ENCODE measurements around the gene STK25. TPM values are rescaled to one million over a fixed set of nuclear protein-coding genes. Genes with fewer than 3 reads are reported as not detected.
"Not testable (repeated sequence)": the region's sequence is repeated elsewhere in the genome, so short reads cannot be mapped to it uniquely, and the experiment has no call there.

The STK25 gene
- total RNA-seq, 1 experiment from 2014 or later = 291 TPM

DNA sequence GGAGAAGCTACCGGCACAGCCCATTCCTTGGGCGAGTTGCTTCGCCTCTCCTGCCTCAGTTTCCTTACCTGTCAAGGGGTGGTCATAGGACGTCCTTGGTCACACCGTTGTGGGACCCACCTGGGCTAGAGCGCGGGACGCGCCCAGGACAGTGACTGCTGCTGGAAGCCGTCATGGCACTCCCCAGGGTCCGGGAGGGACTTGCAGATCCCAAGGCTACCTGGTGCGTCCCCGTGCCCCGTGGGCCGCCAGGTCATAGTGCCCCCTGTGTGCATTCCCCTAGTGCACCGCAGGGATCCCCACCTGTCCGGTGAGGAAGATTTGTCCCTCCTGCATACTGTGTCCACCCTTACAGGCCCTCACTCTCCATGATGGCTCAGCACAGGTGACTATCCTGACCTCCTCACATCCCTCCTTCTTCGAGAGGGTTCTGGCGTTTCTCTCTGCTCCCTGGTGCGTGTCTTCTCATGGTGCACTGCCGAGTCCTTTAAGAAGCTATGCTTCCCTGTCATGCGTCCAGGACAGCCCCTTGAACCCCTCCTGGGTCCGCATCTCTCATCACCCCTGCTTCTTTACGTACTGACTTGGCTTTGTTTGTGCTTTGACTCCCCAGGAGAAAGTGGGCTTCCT, 886 bp upstream of the STK25 start:
- DNase-seq (ENCODE audit: low spot score) = no peak

DNA sequence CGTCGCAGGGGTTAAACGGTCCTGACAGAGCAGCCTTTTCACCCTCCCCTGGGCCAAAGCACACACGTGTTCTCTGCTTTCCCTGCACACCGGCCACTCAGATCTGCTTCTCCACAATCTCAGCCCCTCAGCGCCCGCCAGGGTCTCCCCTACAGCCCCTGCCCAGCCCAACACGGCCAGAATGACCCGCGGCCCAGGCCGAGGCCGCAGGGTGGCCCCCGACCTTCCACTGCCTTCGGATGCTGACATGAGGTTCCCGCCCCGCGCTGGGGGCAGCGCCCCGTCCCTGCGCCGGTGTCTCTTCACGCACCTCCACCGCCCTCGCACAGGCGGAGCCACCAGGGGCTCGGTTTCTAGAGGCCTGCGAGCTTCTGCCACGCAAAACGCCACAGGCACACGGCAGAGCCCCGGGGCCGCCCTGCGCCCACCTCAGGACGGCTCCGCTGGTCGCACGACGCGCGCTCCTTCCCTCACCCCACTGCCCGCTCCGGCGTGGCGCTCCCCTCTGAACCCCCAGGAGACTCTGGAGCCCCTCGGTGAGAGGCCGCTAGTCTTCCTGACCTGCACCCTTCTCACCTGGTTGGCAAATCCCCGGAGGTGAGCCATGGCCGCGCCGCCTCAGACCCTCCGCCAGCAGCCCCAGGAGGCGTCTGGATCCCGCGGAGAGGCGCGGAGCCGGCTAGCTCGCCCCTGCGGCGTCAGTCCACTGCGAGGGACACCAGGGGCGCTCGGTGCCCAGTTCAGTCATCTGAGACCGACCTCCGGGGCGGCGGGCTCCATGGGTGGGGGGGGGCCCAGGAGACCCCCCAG, 749 bp downstream of the STK25 start:
- peak; percentile 53 for DNase-seq (ENCODE audit: low spot score)

DNA sequence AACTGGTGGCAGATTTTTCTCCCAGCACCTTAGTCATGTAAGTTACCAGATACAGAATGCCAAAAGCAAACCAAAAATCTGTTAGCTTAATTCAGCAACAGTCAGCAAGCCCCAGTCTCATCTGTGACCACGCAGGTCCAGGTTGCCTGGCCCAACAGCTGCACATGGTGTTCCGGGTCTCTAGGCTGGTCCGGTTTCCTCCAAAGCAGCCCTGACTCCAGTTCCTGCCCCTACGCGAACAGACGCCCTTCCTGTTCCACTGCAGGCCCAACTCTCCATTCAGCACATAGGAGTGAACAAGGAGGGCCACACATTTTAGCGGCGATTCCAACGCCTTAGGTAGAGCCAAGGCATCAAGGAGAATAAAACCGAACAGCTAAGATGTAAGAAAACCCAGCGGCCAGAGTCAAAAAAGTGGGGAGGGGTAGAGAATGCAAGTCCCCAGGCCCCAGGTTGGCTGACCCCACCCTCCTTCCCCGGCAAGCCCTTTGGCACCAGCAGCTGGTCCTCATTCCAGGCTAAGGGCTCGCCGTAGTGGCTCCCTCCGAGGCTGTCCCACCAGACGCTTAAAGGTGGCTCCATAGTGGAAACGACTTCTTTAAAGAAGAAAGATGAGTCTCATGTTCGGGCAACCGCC, 1.5 kb downstream of the STK25 start:
- DNase-seq (ENCODE audit: low spot score) = no peak

DNA sequence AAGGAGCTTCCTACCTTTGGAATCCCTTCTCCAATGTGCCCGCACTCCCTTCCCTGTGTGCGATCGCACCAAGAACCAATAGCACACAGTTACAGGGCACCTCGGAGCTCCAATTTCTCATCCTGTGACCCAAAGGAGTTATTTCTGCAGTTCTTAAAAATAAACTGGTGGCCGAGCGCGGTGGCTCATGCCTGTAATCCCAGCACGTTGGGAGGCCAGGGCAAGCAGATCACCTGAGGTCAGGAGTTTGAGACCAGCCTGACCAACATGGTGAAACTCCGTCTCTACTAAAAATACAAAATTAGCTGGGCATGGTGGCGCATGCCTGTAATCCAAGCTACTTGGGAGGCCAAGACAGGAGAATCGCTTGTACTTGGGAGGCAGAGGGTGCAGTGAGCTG, 2.1 kb downstream of the STK25 start:
- not testable (repeated sequence) for DNase-seq (ENCODE audit: low spot score)

DNA sequence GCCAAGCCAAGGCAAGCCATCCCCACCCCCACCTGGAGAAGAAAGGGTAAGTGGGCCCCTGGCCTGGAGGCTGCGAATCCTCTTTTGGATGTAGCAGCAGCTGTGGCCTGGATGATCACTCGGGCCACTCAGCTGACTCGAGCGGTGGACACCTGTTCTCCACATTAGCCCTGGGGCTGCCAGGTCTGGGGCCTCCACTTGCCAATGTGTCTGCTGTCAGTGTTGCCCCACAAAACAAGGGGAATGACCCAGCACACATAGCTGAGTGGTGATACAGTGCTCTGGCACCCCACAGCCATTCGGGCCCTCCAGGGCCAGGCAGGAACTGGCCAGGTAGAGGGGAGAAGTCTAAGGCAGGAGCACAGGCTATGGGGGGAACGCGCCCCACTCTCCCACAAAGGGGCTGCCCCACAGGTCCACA, 2.6 kb downstream of the STK25 start:
- DNase-seq (ENCODE audit: low spot score) = no peak

DNA sequence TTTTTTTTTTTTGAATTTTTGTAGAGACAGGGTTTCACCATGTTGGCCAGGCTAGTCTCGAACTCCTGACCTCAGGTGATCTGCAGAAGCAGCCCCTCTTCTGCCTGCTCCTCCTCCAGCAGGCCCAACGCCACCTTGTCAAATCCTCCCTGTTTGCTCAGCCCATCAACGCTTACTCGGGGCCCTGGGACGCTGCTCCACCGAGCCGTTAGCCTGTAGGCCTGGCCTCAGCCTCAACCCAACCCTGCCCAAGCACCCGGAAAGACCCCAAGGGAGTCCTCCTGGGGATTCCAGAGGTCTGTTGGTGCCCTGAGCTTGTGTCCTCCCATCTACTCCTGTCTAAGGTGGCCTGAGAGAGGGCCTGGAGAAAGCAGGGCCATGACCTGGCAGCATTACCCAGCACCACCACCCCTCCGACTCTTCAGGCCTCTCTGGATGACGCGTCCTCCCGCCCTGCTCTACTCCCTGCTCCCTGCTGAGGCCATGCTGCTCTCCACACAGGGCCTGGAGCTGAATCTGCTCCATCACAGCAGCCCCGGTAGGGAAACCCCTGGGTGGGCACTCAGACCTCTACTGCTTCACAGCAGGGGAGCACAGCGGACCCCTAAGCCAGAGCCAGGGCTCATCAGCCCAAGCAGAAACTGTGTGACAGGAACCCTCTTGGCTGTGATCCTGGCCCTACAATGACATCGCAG, 3.2 kb downstream of the STK25 start:
- no peak for DNase-seq (ENCODE audit: low spot score)

DNA sequence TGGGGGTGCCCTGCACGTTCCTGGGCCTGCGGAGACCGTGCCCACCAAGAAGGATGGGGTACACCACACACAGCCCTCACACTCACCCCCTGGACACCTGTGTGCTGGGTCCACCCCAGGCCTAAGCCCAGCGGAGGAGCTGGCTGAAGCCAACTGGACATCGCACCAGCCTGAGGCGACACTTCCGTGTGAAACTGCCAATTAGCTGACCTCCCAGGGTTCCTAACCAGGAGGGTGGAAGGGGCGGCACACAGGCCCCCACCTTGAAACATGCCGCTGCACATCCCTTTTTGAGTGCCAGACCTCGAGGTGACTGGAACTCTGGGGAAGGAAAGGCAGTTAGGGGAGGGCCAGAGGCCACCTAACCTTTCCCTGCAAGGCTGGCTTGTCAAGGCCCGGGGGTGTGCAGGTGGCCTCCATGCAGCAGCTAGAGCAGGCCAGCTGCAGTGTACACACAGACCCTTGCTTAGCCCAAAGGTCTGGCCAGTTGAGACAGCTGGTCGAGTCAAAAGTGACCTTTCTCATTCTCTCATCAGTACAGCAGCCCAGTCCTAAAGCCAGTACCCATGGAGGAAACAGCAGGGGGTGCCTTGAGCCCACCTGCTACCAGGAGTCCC, 4.5 kb downstream of the STK25 start:
- DNase-seq (ENCODE audit: low spot score) = no peak

DNA sequence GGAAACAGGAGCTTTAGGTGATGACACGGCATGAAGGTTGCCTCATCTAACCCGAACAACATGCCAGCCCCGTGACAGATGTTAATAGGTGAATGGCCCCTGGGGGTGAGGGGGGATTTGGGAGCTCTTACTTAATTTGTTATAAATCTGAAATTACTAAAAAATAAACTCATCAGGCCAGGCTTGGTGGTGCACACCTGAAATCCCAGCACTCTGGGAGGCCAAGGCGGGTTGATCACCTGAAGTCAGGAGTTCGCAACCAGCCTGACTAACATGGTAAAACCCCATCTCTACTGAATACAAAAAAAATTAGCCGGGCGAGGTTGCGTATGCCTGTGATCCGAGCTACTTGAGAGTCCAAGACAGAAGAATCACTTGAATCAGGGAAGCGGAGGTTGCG, 6.1 kb downstream of the STK25 start:
- DNase-seq (ENCODE audit: low spot score) = no peak

DNA sequence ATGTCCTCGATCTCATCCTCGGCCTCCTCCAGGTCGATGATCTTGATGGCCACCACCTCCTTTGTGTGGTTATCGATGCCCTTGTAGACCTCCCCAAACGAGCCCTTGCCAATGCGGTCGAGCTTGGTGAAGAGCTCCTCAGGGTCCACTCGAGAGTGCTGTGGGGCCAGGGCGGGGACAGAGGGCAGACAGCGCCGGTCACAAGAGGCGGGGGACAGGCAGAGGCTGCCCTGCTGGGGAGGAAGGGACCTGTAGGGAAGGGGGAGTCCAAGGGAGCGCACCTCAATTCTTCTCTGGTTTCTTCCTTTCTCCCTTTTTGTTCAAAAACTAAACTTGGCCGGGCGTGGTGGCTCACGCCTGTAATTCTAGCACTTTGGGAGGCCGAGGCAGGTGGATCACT, 6.8 kb downstream of the STK25 start:
- no peak for DNase-seq (ENCODE audit: low spot score)

DNA sequence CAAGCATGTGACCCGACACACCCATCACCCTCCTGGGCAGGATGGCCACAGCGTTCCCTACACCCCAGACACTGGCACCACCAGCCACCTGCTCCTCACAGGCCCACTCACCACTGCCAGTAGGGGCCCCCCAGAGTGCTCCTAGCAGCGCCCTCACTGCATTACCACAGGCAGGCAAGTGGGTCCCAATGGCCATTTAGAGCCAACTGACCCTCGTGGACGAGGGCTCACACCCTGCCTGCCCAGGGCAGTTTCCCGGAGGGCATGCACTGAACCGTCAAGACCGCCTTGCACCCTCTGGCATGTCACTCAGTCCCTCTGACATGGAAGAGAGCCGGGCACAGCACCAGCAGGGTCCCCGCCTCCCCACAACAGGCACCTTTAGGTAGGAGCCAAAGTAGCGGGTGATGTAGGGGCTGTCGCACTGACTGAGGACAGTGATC, 7.3 kb downstream of the STK25 start:
- DNase-seq (ENCODE audit: low spot score) = no peak

DNA sequence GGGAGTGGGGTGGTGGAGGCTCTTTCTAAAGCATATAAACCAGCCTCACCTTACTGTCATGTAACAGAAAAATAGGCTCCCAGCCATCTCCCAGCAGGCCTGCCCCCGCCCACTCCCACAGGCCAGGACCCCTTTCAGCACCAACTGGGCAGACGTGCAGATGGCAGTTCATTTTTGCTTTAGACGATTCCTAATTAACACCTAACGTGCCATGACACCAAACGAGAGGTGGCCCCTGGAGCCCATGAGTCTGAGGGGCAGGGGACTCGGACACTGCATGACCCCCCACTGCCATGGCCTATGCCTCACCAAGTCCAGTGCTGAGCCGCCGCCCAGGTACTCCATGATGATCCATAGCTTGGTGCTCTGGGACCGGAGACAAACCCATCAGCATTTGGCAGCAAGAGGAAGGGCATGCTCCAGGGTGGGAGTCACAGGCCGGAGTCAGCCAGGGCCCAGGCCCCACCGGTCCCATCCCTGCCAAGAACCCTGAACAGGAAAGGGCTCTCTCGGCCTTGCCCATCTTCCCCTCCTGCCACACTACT, 7.9 kb downstream of the STK25 start:
- DNase-seq (ENCODE audit: low spot score) = no peak

DNA sequence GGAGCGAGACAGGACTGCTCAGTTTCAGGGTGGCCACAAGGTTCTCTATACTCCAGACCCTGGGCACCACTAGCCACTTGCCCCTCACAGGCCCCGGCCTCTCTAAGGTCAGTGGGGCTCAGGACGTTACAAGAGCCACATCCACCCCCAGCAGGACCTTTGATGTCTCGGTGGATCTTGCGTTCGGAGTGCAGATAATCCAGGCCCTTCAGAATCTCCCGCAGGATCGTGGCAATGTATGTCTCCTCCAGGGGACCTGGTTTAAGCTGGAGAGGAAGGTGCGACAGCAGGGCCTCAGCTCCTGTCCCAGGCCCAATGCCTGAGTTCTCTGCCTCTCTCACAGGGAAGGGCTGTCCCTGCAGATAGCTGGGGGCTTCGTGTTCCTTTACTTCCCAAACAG, 8.4 kb downstream of the STK25 start:
- no peak for DNase-seq (ENCODE audit: low spot score)

DNA sequence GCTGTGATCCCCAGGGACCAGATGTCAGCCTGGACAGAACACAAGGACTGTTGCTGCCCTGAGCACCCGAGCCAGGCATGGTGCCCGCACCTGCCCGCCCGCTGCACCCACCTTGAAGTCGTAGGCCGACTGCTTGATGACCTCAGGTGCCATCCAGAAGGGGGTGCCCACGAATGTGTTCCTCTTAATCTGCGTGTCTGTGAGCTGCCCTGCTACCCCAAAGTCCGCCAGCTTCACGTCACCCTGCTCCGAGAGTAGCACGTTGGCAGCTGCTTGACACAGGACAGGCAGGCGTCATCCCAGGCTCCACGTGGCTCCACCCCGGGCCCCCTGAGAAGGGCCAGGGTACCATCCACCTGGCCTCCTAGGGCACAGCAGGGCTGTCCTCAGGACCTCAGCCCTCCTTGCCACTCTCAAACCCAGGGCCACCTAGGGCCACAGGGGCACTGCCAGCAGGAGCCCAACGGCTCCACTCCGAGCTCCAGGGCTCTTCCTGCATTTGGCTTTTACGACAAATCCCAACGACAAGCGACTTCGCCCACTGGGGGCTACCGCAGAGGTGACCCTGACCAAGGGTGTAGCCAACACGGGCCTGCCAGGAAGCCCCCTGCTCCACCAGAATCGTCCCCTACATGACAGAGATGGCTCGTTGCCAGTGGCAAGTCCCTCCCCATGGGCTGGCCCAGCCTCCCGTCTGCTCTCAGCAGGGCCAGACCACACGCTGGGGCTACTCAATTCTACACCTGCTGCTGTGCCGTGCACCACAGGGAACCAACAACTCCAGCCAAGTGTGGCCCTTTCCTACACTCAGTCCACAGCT, 9.0 kb downstream of the STK25 start:
- DNase-seq (ENCODE audit: low spot score) = no peak

DNA sequence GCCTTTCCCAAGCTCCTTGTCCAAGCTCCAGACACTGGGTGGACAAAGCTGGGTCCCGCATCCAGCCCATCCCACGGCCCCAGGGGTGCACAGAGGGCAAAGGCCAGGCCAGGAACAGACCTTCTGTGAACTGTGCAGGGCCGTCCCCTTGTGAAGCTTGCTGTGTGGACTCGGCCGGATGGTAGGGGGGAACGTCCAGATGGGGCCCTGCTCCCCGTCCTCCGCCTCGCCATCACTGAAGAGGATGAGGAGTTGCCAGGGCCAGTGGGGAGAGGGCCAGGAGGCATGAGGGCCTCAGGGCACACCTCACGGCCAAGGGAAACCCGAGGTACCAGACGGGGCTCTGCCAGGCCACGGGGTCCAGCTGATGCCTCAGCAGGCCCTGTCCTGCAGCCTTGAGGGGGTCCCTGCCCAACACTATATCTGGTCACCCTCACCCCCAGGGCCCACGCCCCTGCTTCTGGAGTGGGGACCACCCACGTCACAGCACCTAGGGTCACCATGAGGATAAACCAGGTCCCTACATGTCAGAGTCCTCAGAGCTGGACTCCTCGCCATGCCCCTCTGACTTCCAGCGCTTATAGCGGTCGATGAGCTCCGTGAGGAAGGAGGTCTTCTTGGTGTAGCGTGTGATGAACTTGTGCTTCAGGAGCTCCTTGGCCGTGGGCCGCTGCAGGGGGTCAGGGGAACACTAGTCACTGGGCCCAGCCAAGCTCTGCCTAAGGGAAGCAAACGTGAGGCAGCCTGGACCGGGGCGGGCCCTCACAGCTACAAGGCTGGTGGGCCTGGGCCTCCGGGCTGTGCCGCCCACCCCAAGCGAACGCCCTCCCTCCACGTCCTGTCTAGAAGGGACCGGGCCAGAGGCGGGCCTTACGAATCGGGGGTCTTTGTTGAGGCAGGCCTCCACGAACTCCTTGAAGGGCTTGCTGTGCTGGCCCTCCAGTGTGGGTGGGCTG, 10.0 kb downstream of the STK25 start:
- no peak for DNase-seq (ENCODE audit: low spot score)

DNA sequence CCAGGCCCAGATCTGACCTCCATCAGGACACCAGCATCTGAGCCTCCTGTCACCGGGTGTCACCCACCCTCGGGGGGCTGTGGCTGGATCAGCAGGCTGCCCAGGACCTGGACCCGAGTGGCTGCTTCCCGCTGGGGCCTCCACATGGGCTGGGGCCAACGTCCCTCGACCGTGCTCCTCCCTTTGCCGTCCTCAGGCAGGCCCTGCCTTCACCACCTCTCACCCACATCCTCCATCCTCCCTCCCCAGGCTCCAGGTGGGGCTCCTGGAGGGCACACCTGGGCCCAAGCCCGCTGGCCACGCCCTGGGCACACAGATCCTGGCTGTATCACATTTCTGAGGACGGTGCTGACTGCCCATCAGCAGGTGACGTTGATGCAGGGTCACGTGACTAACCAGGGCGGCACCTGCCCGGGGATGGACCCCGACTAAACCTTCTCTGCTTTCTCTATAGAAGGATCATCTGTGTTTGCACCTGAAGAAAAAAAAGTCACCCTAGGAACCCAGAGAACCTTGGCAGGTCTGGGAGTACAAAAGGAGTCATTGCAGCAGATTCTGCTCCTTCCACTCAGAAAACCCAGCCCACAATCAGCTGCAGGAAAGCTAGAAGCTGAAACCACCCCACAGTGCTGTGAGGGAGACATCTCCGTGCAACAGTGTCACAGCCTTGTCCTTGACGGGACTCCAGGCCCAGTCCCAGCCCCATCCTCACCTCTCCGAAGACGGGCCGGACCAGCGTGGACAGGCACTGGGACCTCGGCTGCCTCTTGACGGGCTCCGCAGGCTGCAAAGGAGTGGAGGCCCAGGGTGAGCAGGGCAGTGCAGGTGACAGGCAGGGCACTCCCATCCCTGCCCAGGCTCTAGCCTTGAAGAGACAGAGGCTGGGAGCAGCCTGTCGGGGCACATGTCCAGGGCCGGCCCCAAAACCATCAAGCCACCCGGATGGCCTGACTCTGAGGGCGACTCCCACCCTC, 11.2 kb downstream of the STK25 start:
- DNase-seq (ENCODE audit: low spot score) = no peak

DNA sequence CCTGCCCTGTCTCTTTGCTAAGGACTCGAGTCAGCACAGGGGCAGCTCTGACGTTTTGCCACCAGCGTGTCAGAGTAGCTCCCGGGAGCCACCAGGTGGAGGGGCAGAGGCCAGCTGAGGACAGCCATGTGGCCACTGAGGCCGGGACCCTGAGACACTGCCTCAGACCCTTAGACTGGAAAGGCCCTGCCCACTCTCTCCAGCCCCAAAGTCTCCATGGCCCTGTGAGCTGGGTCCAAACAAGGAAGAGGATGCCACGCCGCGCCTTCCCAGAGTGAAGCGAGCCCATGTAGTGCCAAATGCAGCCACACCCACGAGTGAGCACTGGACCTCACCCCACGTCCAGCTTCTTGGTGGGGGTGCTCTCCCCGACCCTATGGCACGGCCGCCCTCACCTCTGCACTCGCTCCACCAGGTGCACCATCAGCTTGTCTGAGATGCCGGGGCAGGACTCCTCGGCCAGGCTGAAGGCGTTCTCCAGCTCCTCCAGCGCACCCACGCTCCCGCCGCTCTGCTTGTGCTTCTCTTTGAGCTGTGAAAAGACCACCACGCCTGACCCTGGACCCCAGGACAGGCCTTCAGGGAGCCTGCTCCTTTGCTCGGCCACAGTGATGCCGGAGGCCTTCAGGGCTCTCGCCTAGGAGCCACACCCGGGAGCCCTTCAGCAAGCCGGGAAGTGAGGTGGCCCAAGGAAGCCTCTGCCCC, 12.2 kb downstream of the STK25 start:
- no peak for DNase-seq (ENCODE audit: low spot score)

DNA sequence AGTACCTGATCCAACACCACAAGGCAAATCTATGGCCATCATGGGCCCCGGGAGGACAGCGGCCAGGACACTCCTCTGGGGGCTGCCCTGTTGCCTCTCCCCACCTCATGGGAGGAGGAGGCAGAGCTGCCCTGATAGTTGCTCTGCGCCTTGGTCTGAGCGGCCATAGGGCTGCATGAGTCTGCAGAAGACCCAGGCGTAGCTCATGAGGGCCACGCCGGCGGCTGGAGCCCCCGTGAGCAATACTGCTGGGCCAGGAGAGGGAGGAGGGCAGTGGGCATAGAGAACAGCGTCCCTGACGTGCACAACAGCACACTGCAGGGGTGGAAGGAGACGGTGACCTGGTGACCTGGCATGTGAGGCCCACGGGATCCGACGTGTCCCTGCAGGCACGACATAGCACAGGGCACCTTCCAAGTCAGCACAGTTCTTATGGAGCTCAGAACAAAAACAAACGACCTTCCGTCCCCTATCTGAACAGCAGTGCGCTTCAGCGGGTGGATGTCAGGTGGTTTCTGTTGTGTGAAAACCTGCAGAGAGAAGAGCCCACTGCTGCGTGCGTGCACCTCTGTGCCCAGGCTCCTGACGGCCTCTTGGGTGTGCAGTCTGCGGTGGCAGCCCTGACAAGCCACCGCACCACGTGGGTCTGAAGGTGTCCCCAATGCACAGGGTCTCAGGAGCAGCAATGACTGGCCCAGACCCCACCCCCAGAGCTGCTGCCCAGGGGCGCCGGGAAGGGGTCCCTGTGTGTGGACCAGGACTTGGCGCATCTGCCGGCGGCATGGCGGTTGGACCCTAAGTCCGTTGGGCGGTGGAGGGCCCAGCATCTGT, 13.0 kb downstream of the STK25 start:
- DNase-seq (ENCODE audit: low spot score) = no peak

Measured in HT-29 (cell line).